Lung (tissue), 12 donors: Measurements from ENCODE around the gene NFATC2. TPM values are rescaled to one million over a fixed set of nuclear protein-coding genes. Genes with fewer than 3 reads are reported as not detected.
A peak's percentile ranks its signal among the peaks of the same experiment; 100 is the strongest.

Source experiments
- ATAC-seq: fragments of 200-7000 bp; cut with Tn5 transposase; one replicate; pipeline ENCODE4 v1.9.1; 2020; ENCODE audit warnings: moderate number of reproducible peaks; ENCODE audit not compliant: insufficient read depth, low FRiP score
- DNase-seq, 3 donors: peaks; one replicate each; pipeline ENCODE4 v3.0.0-alpha.2; 2013 to 2017
- H3K27ac ChIP-seq, 2 donors: one replicate each; pipeline ENCODE4 v1.5.1; 2013; ENCODE audit warnings: mild to moderate bottlenecking in 2 of 2, moderate library complexity in 2 of 2, control low read depth in 1 of 2, inconsistent platforms in 1 of 2, low read depth in 1 of 2, low read length in 1 of 2
- H3K27me3 ChIP-seq, 3 donors: one replicate each; pipeline ENCODE4 v1.5.1; 2013; ENCODE audit warnings: low read length in 2 of 3; ENCODE audit not compliant: control insufficient read depth in 3 of 3, insufficient read depth in 3 of 3
- H3K36me3 ChIP-seq, 4 donors: one replicate each; pipeline ENCODE4 v1.5.1; 2013; ENCODE audit warnings: low read length in 4 of 4, mild to moderate bottlenecking in 1 of 4, moderate library complexity in 1 of 4; ENCODE audit not compliant: control insufficient read depth in 4 of 4, insufficient read depth in 4 of 4
- H3K4me1 ChIP-seq, 5 donors: one replicate each; pipeline ENCODE4 v1.5.1; 2013; ENCODE audit warnings: low read length in 5 of 5, mild to moderate bottlenecking in 2 of 5, moderate library complexity in 1 of 5; ENCODE audit not compliant: control insufficient read depth in 5 of 5, insufficient read depth in 5 of 5
- H3K4me3 ChIP-seq: one replicate; pipeline ENCODE4 v1.5.1; 2013; ENCODE audit warnings: mild to moderate bottlenecking, control low read depth, moderate library complexity
- H3K9ac ChIP-seq, 2 donors: one replicate each; pipeline ENCODE4 v1.5.1; 2013; ENCODE audit warnings: low read length in 2 of 2, control low read depth in 1 of 2; ENCODE audit not compliant: insufficient read depth in 1 of 2
- H3K9me3 ChIP-seq, 4 donors: one replicate each; pipeline ENCODE4 v1.5.1; 2013; ENCODE audit warnings: low read length in 3 of 4, mild to moderate bottlenecking in 1 of 4, moderate library complexity in 1 of 4; ENCODE audit not compliant: control insufficient read depth in 4 of 4, insufficient read depth in 3 of 4
- CTCF ChIP-seq: IDR thresholded peaks from 2 replicates; pipeline ENCODE4 v1.5.1; 2012; ENCODE audit warnings: mild to moderate bottlenecking; ENCODE audit errors: control extremely low read depth, extremely low read depth
- WGBS, 2 donors: extraction: QIAGEN DNeasy Blood & Tissue Kit; methylation state at CpG; one replicate each; pipeline ENCODE4 v1.1.7; 2013; 5-methylcytosine and 5-hydroxymethylcytosine counted together
- polyA plus RNA-seq, 2 donors: library from polyadenylated mRNA; stranded (reverse); fragments of 200-250 nt; gene quantifications; one replicate each; pipeline ENCODE4 v1.2.1, GENCODE V29; 2013
- total RNA-seq, 2 donors: library from RNA; depleted of rRNA in 1 of 2; stranded (reverse); fragments of >200 nt in 1 of 2; gene quantifications; one replicate each; pipeline ENCODE4 v1.2.1, GENCODE V29; 2014 to 2021
- donor health status: control.
- donor health status: control.
- donor health status: Bipolar disorder and iron deficiency.
- donor health status: healthy.
- donor health status: DM: yes; HTN: yes; CAD: no.

NFATC2 gene
- total and polyA plus RNA-seq, 4 donors = 1.3 to 8.7 (median 4.7) TPM

- no peak for TF ChIP-seq CTCF
- no peaks in the 10 kb centered on the region for H3K36me3 ChIP-seq
- H3K27me3 ChIP-seq = no peaks in the 10 kb centered on the region
- no peak overlapping the region for H3K4me3 ChIP-seq
- H3K9me3 ChIP-seq = no peaks in the 10 kb centered on the region
- WGBS, 2 donors = 94% methylated on average over 7 of the region's 7 CpGs
- ATAC-seq (no peak), DNase-seq (no peak)
- H3K9ac ChIP-seq = no peak overlapping the region
- peaks cover 3 to 49% (median 13%) of the 10 kb centered on the region in 5 donors for H3K4me1 ChIP-seq
- no peak overlapping the region for H3K27ac ChIP-seq
Observed at GRCh38 chr20:51489611-51490010, 52.9 kb downstream of the NFATC2 start.

- Histone ChIP-seq H3K27ac (no peak overlapping the region), H3K4me3 (no peak overlapping the region), H3K27me3 (no peaks in the 10 kb centered on the region), H3K4me1 (peaks cover 3 to 36% (median 11%) of the 10 kb centered on the region in 5 donors), H3K36me3 (no peaks in the 10 kb centered on the region), H3K9ac (no peak overlapping the region), H3K9me3 (no peaks in the 10 kb centered on the region)
- no peak for TF ChIP-seq CTCF
- DNase-seq = no peak
- no peak for ATAC-seq
- 89 to 91% methylated on average over 5 of the region's 5 CpGs for WGBS, 2 donors
Observed at GRCh38 chr20:51488331-51488730, 54.2 kb downstream of the NFATC2 start.

GRCh38 chr20:51487565-51488268, 54.8 kb downstream of the NFATC2 start:
- Histone ChIP-seq H3K9me3 (no peaks in the 10 kb centered on the region), H3K4me3 (no peak overlapping the region), H3K36me3 (no peaks in the 10 kb centered on the region), H3K9ac (no peak overlapping the region), H3K27me3 (no peaks in the 10 kb centered on the region), H3K27ac (no peak overlapping the region), H3K4me1 (peaks cover under 1 to 34% (median 6%) of the 10 kb centered on the region in 5 donors)
- 80 to 88% methylated on average over 20 of the region's 20 CpGs for WGBS, 2 donors
- ATAC-seq (no peak), DNase-seq (peak in 2 of 3 donors; percentile 59 to 69)
- TF ChIP-seq CTCF = no peak
